Mesenchymal stem cell (in vitro differentiated cells and primary cell): ENCODE data around the gene TSPAN14.

Source experiments
- DNase-seq: peaks from one replicate; pipeline ENCODE4 v3.0.0-alpha.2; 2013
- H2AFZ ChIP-seq: one replicate; pipeline ENCODE4 v1.6.1; 2013; ENCODE audit warnings: low read depth, mild to moderate bottlenecking, control low read depth, inconsistent platforms, low read length, moderate library complexity
- H2AK5ac ChIP-seq: 2 replicates; pipeline ENCODE4 v1.6.1; 2013; ENCODE audit warnings: low read length, moderate library complexity, mild to moderate bottlenecking, inconsistent platforms; ENCODE audit not compliant: severe bottlenecking
- H2BK120ac ChIP-seq: one replicate; pipeline ENCODE4 v1.6.1; 2013; ENCODE audit warnings: low read depth, mild to moderate bottlenecking, inconsistent platforms, low read length, moderate library complexity
- H2BK12ac ChIP-seq, 2 experiments: one replicate each; pipeline ENCODE4 v1.6.1; 2013; ENCODE audit warnings: inconsistent platforms in 2 of 2, low read length in 2 of 2, mild to moderate bottlenecking in 2 of 2, moderate library complexity in 2 of 2, control low read depth in 1 of 2
- H2BK15ac ChIP-seq: one replicate; pipeline ENCODE4 v1.6.1; 2013; ENCODE audit warnings: mild to moderate bottlenecking, low read depth, inconsistent platforms; ENCODE audit not compliant: poor library complexity, severe bottlenecking
- H2BK5ac ChIP-seq: 2 replicates; pipeline ENCODE4 v1.6.1; 2013; ENCODE audit warnings: low read depth, mild to moderate bottlenecking, low read length, control low read depth, inconsistent platforms; ENCODE audit not compliant: poor library complexity, severe bottlenecking
- H3K14ac ChIP-seq, 2 experiments: one replicate each; pipeline ENCODE4 v1.6.1; 2013; ENCODE audit warnings: inconsistent platforms in 2 of 2, low read length in 2 of 2, control low read depth in 1 of 2, mild to moderate bottlenecking in 1 of 2, moderate library complexity in 1 of 2
- H3K18ac ChIP-seq, 2 experiments: one replicate each; pipeline ENCODE4 v1.6.1; 2013; ENCODE audit warnings: inconsistent platforms in 2 of 2, low read length in 2 of 2, control low read depth in 1 of 2, low read depth in 1 of 2, mild to moderate bottlenecking in 1 of 2
- H3K23ac ChIP-seq, 2 experiments: one replicate each; pipeline ENCODE4 v1.6.1; 2013; ENCODE audit warnings: inconsistent platforms in 2 of 2, low read length in 2 of 2, mild to moderate bottlenecking in 2 of 2, moderate library complexity in 2 of 2, control low read depth in 1 of 2
- H3K27ac ChIP-seq: 2 replicates; pipeline ENCODE4 v1.5.1; 2013; ENCODE audit warnings: mild to moderate bottlenecking, moderate library complexity, low read length, control low read depth, inconsistent platforms; ENCODE audit not compliant: poor library complexity, severe bottlenecking
- H3K27me3 ChIP-seq, 2 experiments: 2 replicates each; pipeline versions ENCODE4 v1.6.1 to v1.7.0; 2013; ENCODE audit warnings: low read length in 2 of 2, mild to moderate bottlenecking in 2 of 2, moderate library complexity in 2 of 2, control low read depth in 1 of 2, inconsistent platforms in 1 of 2; ENCODE audit not compliant: control insufficient read depth in 1 of 2, insufficient read depth in 1 of 2
- H3K36me3 ChIP-seq, 2 experiments: 2 replicates each; pipeline versions ENCODE4 v1.6.1 to v1.7.0; 2013; ENCODE audit warnings: low read length in 2 of 2, control low read depth in 1 of 2, inconsistent platforms in 1 of 2, low read depth in 1 of 2, mild to moderate bottlenecking in 1 of 2; ENCODE audit not compliant: insufficient read depth in 2 of 2, control insufficient read depth in 1 of 2
- H3K4ac ChIP-seq, 2 experiments: one replicate each; pipeline ENCODE4 v1.6.1; 2013; ENCODE audit warnings: inconsistent platforms in 2 of 2, low read length in 2 of 2, mild to moderate bottlenecking in 2 of 2, moderate library complexity in 2 of 2, control low read depth in 1 of 2, low read depth in 1 of 2
- H3K4me1 ChIP-seq: 2 replicates; pipeline ENCODE4 v1.6.1; 2013; ENCODE audit warnings: low read depth, low read length, control low read depth; ENCODE audit not compliant: control insufficient read depth, insufficient read depth
- H3K4me2 ChIP-seq: 2 replicates; pipeline ENCODE4 v1.6.1; 2013; ENCODE audit warnings: low read length, mild to moderate bottlenecking, inconsistent platforms; ENCODE audit not compliant: poor library complexity, severe bottlenecking
- H3K4me3 ChIP-seq, 2 experiments: 2 replicates each; pipeline versions ENCODE4 v1.5.1 to v1.7.0; 2013; ENCODE audit warnings: low read length in 2 of 2, mild to moderate bottlenecking in 2 of 2, control low read depth in 1 of 2, low read depth in 1 of 2; ENCODE audit not compliant: insufficient read depth in 1 of 2
- H3K79me1 ChIP-seq: replicated peaks from 2 replicates; pipeline ENCODE4 v1.6.1; 2013; ENCODE audit warnings: mild to moderate bottlenecking, control low read depth, low read length, inconsistent platforms; ENCODE audit not compliant: poor library complexity, severe bottlenecking
- H3K9ac ChIP-seq: 2 replicates; pipeline ENCODE4 v1.7.0; 2013; ENCODE audit warnings: mild to moderate bottlenecking, low read length, moderate library complexity
- H3K9me3 ChIP-seq: 2 replicates; pipeline ENCODE4 v1.7.0; 2013; ENCODE audit warnings: mild to moderate bottlenecking, low read length; ENCODE audit not compliant: control insufficient read depth
- H4K8ac ChIP-seq: one replicate; pipeline ENCODE4 v1.6.1; 2013; ENCODE audit warnings: inconsistent platforms, mild to moderate bottlenecking, low read length, moderate library complexity
- H4K91ac ChIP-seq: one replicate; pipeline ENCODE4 v1.6.1; 2013; ENCODE audit warnings: mild to moderate bottlenecking, low read length, inconsistent platforms
- WGBS: methylation state at CpG from one replicate; pipeline ENCODE4 v1.1.7; 2013; ENCODE audit warnings: mixed read lengths; 5-methylcytosine and 5-hydroxymethylcytosine counted together

The TSPAN14 gene

DNA sequence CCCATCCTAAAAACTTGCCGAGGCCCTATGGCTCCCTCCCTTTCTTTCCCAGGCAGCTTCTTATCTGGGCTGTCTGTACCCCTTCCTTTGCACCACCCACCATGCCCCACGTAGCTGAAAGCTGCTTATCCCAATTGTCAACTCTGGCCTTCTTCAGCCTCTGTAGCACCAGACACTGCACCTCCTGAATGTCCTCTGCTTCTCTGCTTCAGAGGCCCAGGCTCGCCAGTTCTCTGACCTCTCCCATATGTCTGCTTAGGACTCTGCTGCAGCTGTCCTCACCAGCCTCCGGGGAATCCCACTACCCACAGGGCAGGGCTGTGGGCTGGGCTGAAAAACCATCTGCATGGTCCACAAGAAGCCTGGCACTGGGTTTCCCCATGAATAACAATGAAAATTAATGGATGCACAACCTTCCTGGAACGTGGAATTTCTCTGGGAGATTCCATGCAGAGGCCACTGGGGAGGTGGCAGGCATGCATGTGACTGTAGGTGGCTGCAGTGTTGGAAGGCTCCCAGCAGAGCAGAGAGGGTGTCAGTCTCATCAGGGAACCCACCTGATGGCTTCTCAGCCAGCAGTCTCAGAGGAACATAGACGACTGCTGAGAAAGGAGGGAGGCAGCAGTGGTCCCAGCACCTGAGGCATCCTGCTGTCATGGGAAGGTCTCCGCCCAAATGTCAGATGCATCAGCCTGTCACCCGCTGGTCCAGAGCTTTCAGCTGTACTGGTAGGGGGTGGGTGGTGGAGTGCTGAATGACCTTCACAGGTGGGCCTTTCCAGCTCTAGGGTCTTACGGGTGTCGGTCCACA lies 66.8 kb downstream of the TSPAN14 start:
- H3K23ac ChIP-seq = no peak overlapping the region

GRCh38 chr10:80522756-80523363 lies 68.8 kb downstream of the TSPAN14 start:
- H4K8ac ChIP-seq = no peak overlapping the region
- no peak overlapping the region for H3K14ac ChIP-seq
- no peak overlapping the region for H3K27ac ChIP-seq
- no peak overlapping the region for H3K18ac ChIP-seq
- WGBS = 100% methylated on average over 3 of the region's 8 CpGs
- H2BK15ac ChIP-seq = no peak overlapping the region
- no peak overlapping the region for H2AK5ac ChIP-seq
- no peak overlapping the region for H2AFZ ChIP-seq
- no peak overlapping the region for H3K23ac ChIP-seq
- H2BK5ac ChIP-seq = no peak overlapping the region
- H4K91ac ChIP-seq = no peak overlapping the region
- no peak overlapping the region for H2BK120ac ChIP-seq
- peaks cover 46 to 47% of the 10 kb centered on the region in 2 experiments for H3K36me3 ChIP-seq
- DNase-seq = no peak
- H3K4ac ChIP-seq = no peak overlapping the region
- H2BK12ac ChIP-seq = no peak overlapping the region
- H3K79me1 ChIP-seq = peaks cover 27% of the 10 kb centered on the region
- H3K4me2 ChIP-seq = no peak overlapping the region
- no peak overlapping the region for H3K9ac ChIP-seq
- H3K4me1 ChIP-seq = peaks cover 33% of the 10 kb centered on the region
- no peaks in the 10 kb centered on the region for H3K9me3 ChIP-seq
- no peak overlapping the region for H3K4me3 ChIP-seq
- no peaks in the 10 kb centered on the region for H3K27me3 ChIP-seq

More for the DNA sequence above, 66.8 kb downstream of the TSPAN14 start:
- no peak overlapping the region for H2BK15ac ChIP-seq
- WGBS = 97% methylated on average over 10 of the region's 10 CpGs
- no peak overlapping the region for H2AK5ac ChIP-seq
- H3K9ac ChIP-seq = no peak overlapping the region
- H3K4me1 ChIP-seq = peaks cover 39% of the 10 kb centered on the region
- no peak overlapping the region for H3K4me2 ChIP-seq
- H3K79me1 ChIP-seq = peaks cover 35% of the 10 kb centered on the region
- peaks cover 63 to 67% of the 10 kb centered on the region in 2 experiments for H3K36me3 ChIP-seq
- no peak overlapping the region for H3K27ac ChIP-seq
- no peak overlapping the region for H2BK12ac ChIP-seq
- no peak overlapping the region for H3K18ac ChIP-seq
- H4K8ac ChIP-seq = no peak overlapping the region
- H2AFZ ChIP-seq = no peak overlapping the region
- H3K14ac ChIP-seq = no peak overlapping the region
- no peaks in the 10 kb centered on the region for H3K9me3 ChIP-seq
- no peak overlapping the region for H2BK5ac ChIP-seq
- H3K4me3 ChIP-seq = no peak overlapping the region
- DNase-seq = no peak
- H3K4ac ChIP-seq = no peak overlapping the region
- H2BK120ac ChIP-seq = no peak overlapping the region
- H3K27me3 ChIP-seq = no peaks in the 10 kb centered on the region
- no peak overlapping the region for H4K91ac ChIP-seq

GRCh38 chr10:80523773-80524172 lies 69.7 kb downstream of the TSPAN14 start:
- H3K4ac ChIP-seq = peak overlapping the region in 1 of 2 experiments; percentile 31
- no peak overlapping the region for H3K23ac ChIP-seq
- H3K18ac ChIP-seq = peak overlapping the region in 1 of 2 experiments; percentile 11
- H3K4me1 ChIP-seq = peaks cover 27% of the 10 kb centered on the region
- H2BK12ac ChIP-seq = no peak overlapping the region
- H3K4me2 ChIP-seq = no peak overlapping the region
- H3K27ac ChIP-seq = no peak overlapping the region
- H3K27me3 ChIP-seq = no peaks in the 10 kb centered on the region
- H3K79me1 ChIP-seq = peaks cover 23% of the 10 kb centered on the region
- no peak overlapping the region for H2BK15ac ChIP-seq
- WGBS = 88% methylated on average over 6 of the region's 6 CpGs
- no peak overlapping the region for H2AFZ ChIP-seq
- peak overlapping the region; percentile 32 for H3K9ac ChIP-seq
- no peak overlapping the region for H3K4me3 ChIP-seq
- peak overlapping the region in 1 of 2 experiments; percentile 4 for H3K14ac ChIP-seq
- H2BK5ac ChIP-seq = no peak overlapping the region
- peak overlapping the region; percentile 23 for H2AK5ac ChIP-seq
- peak overlapping the region; percentile 40 for H4K8ac ChIP-seq
- H2BK120ac ChIP-seq = no peak overlapping the region
- H3K9me3 ChIP-seq = no peaks in the 10 kb centered on the region
- H3K36me3 ChIP-seq = peaks cover 37 to 38% of the 10 kb centered on the region in 2 experiments
- DNase-seq = no peak
- H4K91ac ChIP-seq = peak overlapping the region; percentile 31

GRCh38 chr10:80524190-80524909 lies 70.2 kb downstream of the TSPAN14 start:
- Histone ChIP-seq H3K9ac (peak overlapping the region; percentile 32), H2BK15ac (no peak overlapping the region), H3K9me3 (no peaks in the 10 kb centered on the region), H2AK5ac (peak overlapping the region; percentile 23), H2AFZ (no peak overlapping the region), H4K8ac (peak overlapping the region; percentile 40), H4K91ac (peak overlapping the region; percentile 31), H3K4ac (peak overlapping the region in 1 of 2 experiments; percentile 31), H3K4me3 (no peak overlapping the region), H3K4me2 (no peak overlapping the region), H3K27ac (no peak overlapping the region), H3K4me1 (peaks cover 27% of the 10 kb centered on the region), H3K27me3 (no peaks in the 10 kb centered on the region), H2BK5ac (no peak overlapping the region), H3K36me3 (peaks cover 32 to 33% of the 10 kb centered on the region in 2 experiments), H3K23ac (no peak overlapping the region), H3K18ac (peak overlapping the region in 1 of 2 experiments; percentile 28), H2BK120ac (no peak overlapping the region), H2BK12ac (no peak overlapping the region), H3K14ac (peak overlapping the region in 1 of 2 experiments; percentile 53), H3K79me1 (peaks cover 18% of the 10 kb centered on the region)
- 94% methylated on average over 12 of the region's 12 CpGs for WGBS
- no peak for DNase-seq
